Natural killer cell treated with Interleukin-12 subunit alpha and Interleukin-12 subunit beta and Interleukin-15 and Interleukin-18, amount 100 ng/mL, for 72 hours (primary cell): ENCODE data around the gene LIN7A. TPM values are rescaled to one million over a fixed set of nuclear protein-coding genes. Genes with fewer than 3 reads are reported as not detected.
A peak's percentile ranks its signal among the peaks of the same experiment; 100 is the strongest.

Experiments used
- ATAC-seq, 2 donors: fragments of 150-1000 bp; cut with Tn5 transposase in 1 of 2; sonication (Bioruptor Pico), chemical (Tn5 transposase) in 1 of 2; 2 replicates each; pipeline ENCODE4 v1.10.0; 2021
- DNase-seq: peaks from one replicate; pipeline ENCODE4 v3.0.0; 2022; ENCODE audit warnings: low spot score
- H3K27ac Mint-ChIP-seq, 2 donors: 1 replicate in 1 of 2; 2 replicates in 1 of 2; pipeline ENCODE4 v1.8.0; 2022; ENCODE audit warnings: mixed read lengths in 2 of 2, mild to moderate bottlenecking in 1 of 2, moderate library complexity in 1 of 2
- H3K27me3 Mint-ChIP-seq, 2 donors: 1 replicate in 1 of 2; 2 replicates in 1 of 2; pipeline ENCODE4 v1.8.0; 2022; ENCODE audit warnings: mixed read lengths in 2 of 2
- H3K36me3 Mint-ChIP-seq: one replicate; pipeline ENCODE4 v1.8.0; 2022; ENCODE audit warnings: mixed read lengths
- H3K4me1 Mint-ChIP-seq, 2 donors: 1 replicate in 1 of 2; 2 replicates in 1 of 2; pipeline ENCODE4 v1.8.0; 2022; ENCODE audit warnings: low read depth in 2 of 2, mixed read lengths in 2 of 2, mild to moderate bottlenecking in 1 of 2
- H3K4me3 Mint-ChIP-seq: one replicate; pipeline ENCODE4 v1.8.0; 2022; ENCODE audit warnings: mixed read lengths
- H3K9me3 Mint-ChIP-seq: 2 replicates; pipeline ENCODE4 v1.8.0; 2022; ENCODE audit warnings: mixed read lengths
- total RNA-seq, 2 donors: library from RNA; stranded (reverse); gene quantifications; one replicate each; pipeline ENCODE4 v1.2.3, GENCODE V29; 2022

Gene LIN7A
- total RNA-seq, 2 donors from 2014 or later, result 0.75 TPM; not detected in 1

- Mint-ChIP-seq H3K27me3 (peaks cover 0 to 12% of the 10 kb centered on the region in 2 donors), H3K27ac (no peak overlapping the region), H3K4me3 (no peak overlapping the region), H3K9me3 (peaks cover 2% of the 10 kb centered on the region), H3K4me1 (no peaks in the 10 kb centered on the region), H3K36me3 (no peaks in the 10 kb centered on the region)
- ATAC-seq (no peak), DNase-seq (no peak)
Observed at GRCh38 chr12:80939231-80939950, 1.7 kb upstream of the LIN7A start.

DNA sequence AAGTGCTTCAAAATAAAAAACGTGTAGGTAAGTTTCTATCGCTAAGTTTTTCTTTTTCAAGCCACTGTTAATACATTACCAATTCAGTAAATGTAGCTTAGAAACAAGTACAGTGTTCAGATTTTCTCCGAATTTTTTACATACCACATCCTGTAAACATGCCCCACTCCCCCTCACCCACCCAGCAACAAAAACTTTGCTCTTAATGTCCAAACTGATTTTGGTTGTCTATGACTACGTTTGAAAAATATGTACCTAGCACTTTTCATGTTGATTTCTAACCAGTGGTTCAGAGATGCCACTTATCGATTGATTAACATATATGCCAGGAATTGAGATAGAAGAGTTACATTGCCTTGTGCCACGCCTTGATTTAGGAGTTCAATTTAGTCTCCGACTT is 663 bp upstream of the LIN7A start:
- H3K4me3 Mint-ChIP-seq, result peak overlapping the region; percentile 12
- H3K9me3 Mint-ChIP-seq, result peaks cover 6% of the 10 kb centered on the region
- DNase-seq, result no peak

GRCh38 chr12:80936642-80937390 is 918 bp downstream of the LIN7A start:
- H3K9me3 Mint-ChIP-seq, result peaks cover 6% of the 10 kb centered on the region
- ATAC-seq, result peak; percentile 20 to 40
- no peak for DNase-seq
- H3K27me3 Mint-ChIP-seq, result peaks cover 0 to 12% of the 10 kb centered on the region in 2 donors
- peaks cover 5% of the 10 kb centered on the region for H3K36me3 Mint-ChIP-seq
- H3K27ac Mint-ChIP-seq, result no peak overlapping the region
- peak overlapping the region; percentile 12 for H3K4me3 Mint-ChIP-seq
- H3K4me1 Mint-ChIP-seq, result no peaks in the 10 kb centered on the region

More for the DNA sequence above, 663 bp upstream of the LIN7A start:
- no peak for ATAC-seq
- H3K27me3 Mint-ChIP-seq, result peaks cover 0 to 12% of the 10 kb centered on the region in 2 donors
- H3K27ac Mint-ChIP-seq, result no peak overlapping the region
- H3K4me1 Mint-ChIP-seq, result no peaks in the 10 kb centered on the region
- H3K36me3 Mint-ChIP-seq, result peaks cover 3% of the 10 kb centered on the region

GRCh38 chr12:80936353-80936641 is 1.4 kb downstream of the LIN7A start:
- peaks cover 5% of the 10 kb centered on the region for H3K36me3 Mint-ChIP-seq
- H3K27ac Mint-ChIP-seq, result no peak overlapping the region
- H3K4me3 Mint-ChIP-seq, result peak overlapping the region; percentile 12
- peaks cover 0 to 12% of the 10 kb centered on the region in 2 donors for H3K27me3 Mint-ChIP-seq
- no peak for DNase-seq
- ATAC-seq, result no peak
- H3K9me3 Mint-ChIP-seq, result peaks cover 6% of the 10 kb centered on the region
- H3K4me1 Mint-ChIP-seq, result no peaks in the 10 kb centered on the region

GRCh38 chr12:80935111-80935510 is 2.6 kb downstream of the LIN7A start:
- no peaks in the 10 kb centered on the region for H3K4me1 Mint-ChIP-seq
- H3K9me3 Mint-ChIP-seq, result peaks cover 6% of the 10 kb centered on the region
- ATAC-seq (no peak), DNase-seq (no peak)
- H3K27ac Mint-ChIP-seq, result no peak overlapping the region
- peaks cover 0 to 12% of the 10 kb centered on the region in 2 donors for H3K27me3 Mint-ChIP-seq
- H3K4me3 Mint-ChIP-seq, result no peak overlapping the region
- peaks cover 5% of the 10 kb centered on the region for H3K36me3 Mint-ChIP-seq

DNA sequence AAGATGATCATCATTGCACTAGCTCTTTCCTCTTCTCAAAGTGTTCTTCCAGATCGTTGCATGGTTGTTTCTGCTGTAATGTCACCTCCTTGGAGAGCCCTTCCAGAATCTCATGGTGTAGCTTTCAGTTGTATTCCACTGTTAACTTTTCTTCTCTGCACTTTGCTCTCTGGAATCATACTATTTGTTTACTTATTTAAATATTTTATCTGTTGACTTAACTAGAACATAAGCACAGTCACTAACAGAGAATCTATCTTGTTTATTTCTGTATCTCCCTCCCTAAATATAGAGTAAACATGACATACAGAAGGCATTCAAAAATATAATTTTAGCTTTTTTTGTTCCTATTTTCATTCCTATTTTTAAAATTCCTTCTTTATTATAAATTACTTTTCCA is 11.8 kb downstream of the LIN7A start:
- H3K4me3 Mint-ChIP-seq, result no peak overlapping the region
- peaks cover 3% of the 10 kb centered on the region for H3K9me3 Mint-ChIP-seq
- DNase-seq (no peak), ATAC-seq (no peak)
- no peaks in the 10 kb centered on the region for H3K36me3 Mint-ChIP-seq
- H3K4me1 Mint-ChIP-seq, result no peaks in the 10 kb centered on the region
- no peak overlapping the region for H3K27ac Mint-ChIP-seq
- H3K27me3 Mint-ChIP-seq, result no peaks in the 10 kb centered on the region

DNA sequence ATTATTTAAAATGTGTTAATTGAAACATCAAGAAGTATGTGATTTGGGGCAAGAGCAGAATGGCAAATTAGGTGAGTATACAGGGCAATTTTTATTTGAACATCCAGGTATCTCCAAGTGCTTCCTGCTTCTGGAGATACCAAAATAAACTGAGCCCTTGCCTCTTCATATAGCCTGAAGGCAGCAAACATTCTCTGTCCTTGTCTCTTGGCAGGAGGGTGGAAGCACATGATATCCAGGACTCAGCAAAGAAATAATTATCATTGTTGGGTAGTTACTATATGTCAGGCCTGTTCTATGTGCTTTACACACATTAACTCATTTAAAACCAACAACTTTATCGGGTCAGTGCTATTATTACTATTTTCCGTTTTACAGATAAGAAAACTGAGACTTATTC is 12.5 kb downstream of the LIN7A start:
- no peak overlapping the region for H3K4me3 Mint-ChIP-seq
- no peak for ATAC-seq
- H3K27me3 Mint-ChIP-seq, result no peaks in the 10 kb centered on the region
- H3K9me3 Mint-ChIP-seq, result peaks cover 3% of the 10 kb centered on the region
- no peak for DNase-seq
- H3K27ac Mint-ChIP-seq, result no peak overlapping the region
- H3K4me1 Mint-ChIP-seq, result no peaks in the 10 kb centered on the region
- no peaks in the 10 kb centered on the region for H3K36me3 Mint-ChIP-seq

DNA sequence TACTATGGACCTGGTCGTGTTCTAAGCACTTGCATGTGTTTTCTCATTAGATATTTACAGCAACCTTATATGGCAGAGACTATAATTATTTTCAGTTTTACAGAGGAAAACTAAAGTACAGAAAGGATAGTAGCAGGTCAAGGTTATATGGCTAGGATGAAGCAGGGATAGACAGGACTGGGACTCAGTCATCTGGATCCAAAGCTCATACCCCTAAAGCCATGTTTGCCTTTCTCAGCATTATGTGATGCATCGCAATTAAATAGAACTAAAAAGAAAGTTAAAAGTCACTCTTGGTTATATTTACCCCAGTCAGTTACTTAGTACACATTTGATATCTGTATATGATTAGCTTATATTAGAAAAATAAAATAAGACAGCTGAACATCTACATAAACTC is 13.3 kb downstream of the LIN7A start:
- H3K4me1 Mint-ChIP-seq, result no peaks in the 10 kb centered on the region
- H3K36me3 Mint-ChIP-seq, result no peaks in the 10 kb centered on the region
- ATAC-seq (no peak), DNase-seq (no peak)
- H3K9me3 Mint-ChIP-seq, result peaks cover 3% of the 10 kb centered on the region
- no peak overlapping the region for H3K4me3 Mint-ChIP-seq
- H3K27ac Mint-ChIP-seq, result no peak overlapping the region
- no peaks in the 10 kb centered on the region for H3K27me3 Mint-ChIP-seq

DNA sequence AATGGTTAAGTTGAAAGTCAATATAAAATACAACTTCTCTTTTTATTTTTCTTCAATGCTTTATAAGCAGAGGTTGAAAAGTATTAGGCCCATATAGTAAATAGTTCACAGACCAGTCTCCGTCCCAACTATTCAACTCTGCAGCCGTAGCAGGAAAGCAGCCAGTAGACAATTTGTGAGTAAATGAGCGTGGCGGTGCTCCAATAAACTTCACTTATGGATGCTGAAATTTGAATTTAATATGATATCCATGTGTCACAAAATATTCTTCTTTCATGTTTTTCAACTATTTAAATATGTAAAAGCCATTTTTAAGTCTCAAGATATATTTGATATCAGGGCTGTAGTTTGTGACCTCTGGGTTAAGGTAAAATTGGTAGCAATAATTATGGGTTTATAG is 17.7 kb downstream of the LIN7A start:
- no peak overlapping the region for H3K27ac Mint-ChIP-seq
- no peaks in the 10 kb centered on the region for H3K4me1 Mint-ChIP-seq
- no peaks in the 10 kb centered on the region for H3K27me3 Mint-ChIP-seq
- no peak overlapping the region for H3K4me3 Mint-ChIP-seq
- no peaks in the 10 kb centered on the region for H3K36me3 Mint-ChIP-seq
- peaks cover 7% of the 10 kb centered on the region for H3K9me3 Mint-ChIP-seq
- DNase-seq, result no peak
- no peak for ATAC-seq

- Mint-ChIP-seq H3K27ac (no peak overlapping the region), H3K27me3 (no peaks in the 10 kb centered on the region), H3K9me3 (peaks cover 18% of the 10 kb centered on the region), H3K36me3 (no peaks in the 10 kb centered on the region), H3K4me3 (no peak overlapping the region), H3K4me1 (no peaks in the 10 kb centered on the region)
- ATAC-seq (no peak), DNase-seq (no peak)
Observed at GRCh38 chr12:80917651-80918050, 20.1 kb downstream of the LIN7A start.

DNA sequence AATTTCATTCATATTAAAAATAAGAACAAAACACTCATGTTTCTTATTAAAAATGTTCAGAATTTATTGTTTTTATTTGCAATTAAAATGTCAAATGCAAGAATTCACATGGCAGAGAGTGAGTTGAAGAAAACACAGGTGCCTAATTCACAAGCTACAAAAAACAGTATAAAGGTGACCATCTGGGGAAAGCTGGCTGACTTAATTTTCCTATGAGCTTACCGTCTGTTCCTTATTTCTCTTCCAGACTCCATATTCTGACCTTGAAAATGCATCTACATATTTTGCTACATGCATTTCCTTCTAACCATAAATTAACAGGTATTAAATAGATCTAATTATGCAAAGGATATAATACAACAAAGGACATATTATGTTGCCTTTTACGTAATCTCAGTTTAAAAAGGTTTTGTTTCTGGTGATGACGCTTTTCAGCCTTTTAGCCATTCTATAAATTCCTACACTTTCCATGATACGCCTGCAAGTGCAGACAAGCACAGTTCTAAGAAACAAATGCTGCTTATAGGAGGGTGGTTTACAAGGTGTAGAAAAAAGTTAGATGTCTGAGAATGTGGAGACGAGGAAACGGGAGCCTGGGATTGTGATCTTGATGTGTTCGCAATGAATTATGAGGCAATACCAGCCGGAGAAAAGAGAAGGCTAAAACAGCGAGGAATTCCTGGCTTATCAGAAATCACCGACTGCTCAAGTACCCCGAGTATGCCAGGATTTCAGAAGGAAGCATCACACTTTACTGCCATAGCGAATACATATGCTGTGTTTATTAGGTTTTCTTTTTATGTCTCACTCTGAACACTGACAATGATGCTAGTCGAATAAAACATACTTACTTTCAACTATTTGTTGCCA is 24.6 kb downstream of the LIN7A start:
- H3K36me3 Mint-ChIP-seq, result no peaks in the 10 kb centered on the region
- H3K9me3 Mint-ChIP-seq, result peaks cover 18% of the 10 kb centered on the region
- no peak overlapping the region for H3K27ac Mint-ChIP-seq
- no peak overlapping the region for H3K4me3 Mint-ChIP-seq
- H3K27me3 Mint-ChIP-seq, result no peaks in the 10 kb centered on the region
- ATAC-seq (no peak), DNase-seq (no peak)
- no peaks in the 10 kb centered on the region for H3K4me1 Mint-ChIP-seq

GRCh38 chr12:80909370-80909769 is 28.4 kb downstream of the LIN7A start:
- Mint-ChIP-seq H3K4me1 (no peaks in the 10 kb centered on the region), H3K9me3 (peaks cover 13% of the 10 kb centered on the region), H3K36me3 (no peaks in the 10 kb centered on the region), H3K27ac (no peak overlapping the region), H3K4me3 (no peak overlapping the region), H3K27me3 (no peaks in the 10 kb centered on the region)
- DNase-seq (no peak), ATAC-seq (no peak)

DNA sequence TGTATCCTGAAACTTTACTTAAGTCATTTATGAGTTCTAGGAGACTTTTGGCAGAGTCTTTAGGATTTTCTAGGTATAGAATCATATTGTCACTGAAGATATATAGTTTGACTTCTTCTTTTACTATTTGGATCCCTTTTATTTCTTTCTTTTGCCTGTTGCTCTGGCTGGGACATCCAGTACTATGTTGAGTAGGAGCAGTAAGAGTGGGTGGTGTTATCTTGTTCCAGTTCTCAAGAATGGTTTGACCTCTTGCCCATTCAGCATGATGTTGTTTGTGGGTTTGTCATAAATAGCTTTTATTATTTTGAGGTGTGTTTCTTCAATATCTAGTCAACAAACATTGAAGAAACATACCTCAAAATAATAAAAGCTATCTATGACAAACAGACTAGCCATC is 35.0 kb downstream of the LIN7A start:
- no peaks in the 10 kb centered on the region for H3K27me3 Mint-ChIP-seq
- H3K4me1 Mint-ChIP-seq, result no peaks in the 10 kb centered on the region
- H3K4me3 Mint-ChIP-seq, result no peak overlapping the region
- DNase-seq (no peak), ATAC-seq (no peak)
- no peak overlapping the region for H3K27ac Mint-ChIP-seq
- H3K9me3 Mint-ChIP-seq, result peaks cover 18% of the 10 kb centered on the region
- peaks cover 6% of the 10 kb centered on the region for H3K36me3 Mint-ChIP-seq

- no peak overlapping the region for H3K27ac Mint-ChIP-seq
- DNase-seq (no peak), ATAC-seq (no peak)
- H3K27me3 Mint-ChIP-seq, result no peaks in the 10 kb centered on the region
- H3K36me3 Mint-ChIP-seq, result peaks cover 6% of the 10 kb centered on the region
- H3K4me3 Mint-ChIP-seq, result no peak overlapping the region
- H3K4me1 Mint-ChIP-seq, result no peaks in the 10 kb centered on the region
- peaks cover 22% of the 10 kb centered on the region for H3K9me3 Mint-ChIP-seq
Observed at GRCh38 chr12:80901661-80902060, 36.1 kb downstream of the LIN7A start.
